ENCODE results near the gene CCT8.

The CCT8 gene

DNA sequence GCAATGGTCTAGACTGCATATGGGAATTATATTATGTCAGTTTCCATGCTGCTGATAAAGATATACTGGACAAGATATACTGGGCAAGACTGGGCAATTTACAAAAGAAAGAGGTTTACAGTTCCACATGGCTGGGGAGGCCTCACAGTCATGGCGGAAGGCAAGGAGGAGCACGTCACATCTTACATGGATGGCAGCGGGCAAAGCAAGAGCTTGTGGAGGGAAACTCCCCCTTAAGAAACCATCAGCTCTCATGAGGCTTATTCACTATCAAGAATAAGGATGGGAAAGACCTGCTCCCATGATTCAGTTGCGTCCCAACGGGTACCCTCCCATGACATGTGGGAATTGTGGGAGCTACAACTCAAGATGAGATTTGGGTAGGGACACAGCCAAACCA is 21.2 kb downstream of the CCT8 start:
- no peak overlapping the region for H3K4me3 ChIP-seq (ENCODE audit: control insufficient read depth, low read depth, low read length)
- TF ChIP-seq CTCF (IDR thresholded peaks at IDR 0.05; ENCODE audit: control insufficient read depth, insufficient read depth, low read depth, low read length, missing control alignments), result no peak
- no peak for DNase-seq (ENCODE audit: low read depth)

- no peak overlapping the region for H3K4me3 ChIP-seq (ENCODE audit: control insufficient read depth, low read depth, low read length)
- TF ChIP-seq CTCF (IDR thresholded peaks at IDR 0.05; ENCODE audit: control insufficient read depth, insufficient read depth, low read depth, low read length, missing control alignments), result no peak
- DNase-seq (ENCODE audit: low read depth), result no peak
These were observed 38.8 kb downstream of the CCT8 start for GRCh38 chr21:29034678-29035077.

GRCh38 chr21:29033871-29034270 is 39.6 kb downstream of the CCT8 start:
- H3K4me3 ChIP-seq (ENCODE audit: control insufficient read depth, low read depth, low read length), result no peak overlapping the region
- TF ChIP-seq CTCF (IDR thresholded peaks at IDR 0.05; ENCODE audit: control insufficient read depth, insufficient read depth, low read depth, low read length, missing control alignments), result no peak
- no peak for DNase-seq (ENCODE audit: low read depth)

DNA sequence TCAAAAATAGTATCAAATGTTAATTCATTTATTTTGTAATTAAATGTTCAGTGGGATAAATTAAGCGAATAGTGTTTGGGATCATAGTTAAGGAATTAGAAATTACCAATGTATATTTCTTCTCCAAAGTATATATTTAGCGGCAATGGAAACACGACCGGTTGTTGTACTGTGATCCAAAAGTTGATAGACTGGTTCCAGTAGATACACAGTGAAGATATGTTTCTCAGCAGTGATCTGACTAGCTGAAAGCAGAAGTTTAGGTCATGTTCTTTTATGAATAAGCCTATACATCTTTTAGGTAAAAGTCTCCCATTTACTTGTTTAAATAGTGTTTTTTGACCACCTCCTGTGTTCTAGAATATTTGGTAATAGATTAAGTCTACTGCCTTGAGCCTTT is 40.1 kb downstream of the CCT8 start:
- no peak for TF ChIP-seq CTCF (IDR thresholded peaks at IDR 0.05; ENCODE audit: control insufficient read depth, insufficient read depth, low read depth, low read length, missing control alignments)
- H3K4me3 ChIP-seq (ENCODE audit: control insufficient read depth, low read depth, low read length), result no peak overlapping the region
- DNase-seq (ENCODE audit: low read depth), result no peak

DNA sequence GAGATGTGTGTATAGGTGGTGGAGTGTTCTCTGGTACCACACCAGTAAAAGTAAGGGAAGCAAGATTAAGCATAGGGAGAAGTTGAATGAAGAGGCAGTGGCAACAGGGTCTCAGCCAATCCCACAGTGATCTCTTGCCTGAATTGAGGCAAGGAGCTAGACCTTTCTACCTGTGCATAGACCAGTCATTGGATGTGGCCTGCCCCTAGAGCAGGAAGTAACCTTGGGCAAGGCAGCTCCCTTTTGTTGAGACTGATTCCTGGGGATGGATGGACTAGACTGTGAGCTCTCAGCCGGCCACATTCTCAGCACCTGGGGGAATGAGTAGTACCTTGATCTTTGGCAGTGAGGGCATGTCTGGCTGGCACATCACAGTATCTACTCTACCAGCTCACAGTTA is 42.5 kb downstream of the CCT8 start:
- no peak for TF ChIP-seq CTCF (IDR thresholded peaks at IDR 0.05; ENCODE audit: control insufficient read depth, insufficient read depth, low read depth, low read length, missing control alignments)
- H3K4me3 ChIP-seq (ENCODE audit: control insufficient read depth, low read depth, low read length), result no peak overlapping the region
- DNase-seq (ENCODE audit: low read depth), result no peak

DNA sequence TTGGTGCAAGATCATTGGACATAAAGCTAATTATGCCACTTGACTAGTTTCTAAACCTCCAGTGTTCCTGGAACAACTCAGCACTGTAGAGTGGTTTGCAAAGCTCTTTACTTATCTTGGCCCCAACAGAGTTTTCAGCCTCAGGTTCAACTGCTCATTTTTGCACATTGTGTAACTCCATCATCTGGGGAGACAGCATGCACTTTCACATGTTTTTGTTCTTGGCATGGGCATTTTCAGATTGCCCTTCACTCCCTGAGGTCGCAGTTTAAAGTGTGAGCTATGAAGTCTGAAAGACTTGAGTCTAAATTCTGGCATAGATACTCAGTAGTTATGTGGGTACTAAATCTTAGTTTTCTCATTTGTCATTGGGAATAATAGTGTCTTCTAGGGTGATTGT is 43.9 kb downstream of the CCT8 start:
- H3K4me3 ChIP-seq (ENCODE audit: control insufficient read depth, low read depth, low read length), result no peak overlapping the region
- no peak for DNase-seq (ENCODE audit: low read depth)
- no peak for TF ChIP-seq CTCF (IDR thresholded peaks at IDR 0.05; ENCODE audit: control insufficient read depth, insufficient read depth, low read depth, low read length, missing control alignments)

DNA sequence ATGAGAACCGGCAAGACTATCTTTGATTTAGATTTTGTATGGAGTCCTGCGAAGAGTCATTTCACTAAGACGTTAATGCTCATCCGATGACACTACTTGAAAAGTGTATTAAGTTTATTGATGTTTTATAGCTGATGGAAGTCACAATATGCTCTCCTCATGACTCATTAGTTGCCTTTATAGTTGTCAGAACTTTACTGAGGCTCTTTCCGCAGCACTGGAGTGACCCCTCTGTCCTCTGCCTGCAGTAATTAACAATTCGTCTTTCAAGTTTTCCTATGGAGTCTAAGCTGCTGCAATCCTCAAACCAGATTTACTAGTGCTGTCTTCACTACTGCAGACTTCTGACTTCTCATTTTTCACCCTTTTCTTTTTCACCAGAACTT is 48.1 kb downstream of the CCT8 start:
- no peak for DNase-seq (ENCODE audit: low read depth)

More for the DNA sequence above, 48.1 kb downstream of the CCT8 start:
- H3K4me3 ChIP-seq (ENCODE audit: control insufficient read depth, low read depth, low read length), result peak overlapping the region; percentile 76
- TF ChIP-seq CTCF (IDR thresholded peaks at IDR 0.05; ENCODE audit: control insufficient read depth, insufficient read depth, low read depth, low read length, missing control alignments), result no peak
